Endothelial cell of umbilical vein (primary cell): ENCODE results near the gene TEAD4. TPM values are rescaled to one million over a fixed set of nuclear protein-coding genes. Genes with fewer than 3 reads are reported as not detected.

ENCODE experiments used
- BruUV-seq: library from RNA; stranded (reverse); fragments of 400-500 nt; replicated peaks from 2 replicates; lab custom pipeline; 2021; lab: Mats Ljungman, UMichigan
- CTCF ChIA-PET: fragments of 300-600, 350-600 bp; sonication (Branson Sonifier 250); formaldehyde crosslinking; loops from one replicate; lab custom pipeline; 2021; ENCODE audit warnings: antibody characterized with exemption, inconsistent platforms; lab: Charles Lee
- POLR2A ChIA-PET: fragments of 300-600, 350-600 bp; sonication (Branson Sonifier 250); formaldehyde crosslinking; loops from one replicate; lab custom pipeline; 2021; ENCODE audit warnings: antibody characterized with exemption, inconsistent platforms; lab: Charles Lee
- DNase-seq: peaks from one replicate; pipeline ENCODE4 v3.0.0-alpha.2; 2011; ENCODE audit warnings: low read depth, low spot score
- FAIRE-seq: peaks from 2 replicates; lab custom pipeline; 2011; peaks lifted over from hg19 to GRCh38; lab: Jason Lieb, UNC
- H2AFZ ChIP-seq: 2 replicates; pipeline ENCODE4 v1.6.0; 2012; ENCODE audit warnings: low read depth, low read length, control low read depth, inconsistent platforms
- H3K27ac ChIP-seq: 2 replicates; pipeline ENCODE4 v1.5.1; 2011; ENCODE audit warnings: low read depth, mild to moderate bottlenecking, control low read depth, low read length, moderate library complexity; ENCODE audit not compliant: insufficient read depth
- H3K27me3 ChIP-seq, 2 experiments: 2 replicates each; pipeline versions ENCODE4 v1.6.0 to v1.6.1; 2011; ENCODE audit warnings: low read length in 2 of 2, mixed read lengths in 1 of 2; ENCODE audit not compliant: control insufficient read depth in 2 of 2, insufficient read depth in 2 of 2
- H3K36me3 ChIP-seq, 2 experiments: 2 replicates in 1 of 2; 3 replicates in 1 of 2; pipeline ENCODE4 v1.5.1; 2011; ENCODE audit warnings: low read length in 2 of 2, mild to moderate bottlenecking in 1 of 2, moderate library complexity in 1 of 2; ENCODE audit not compliant: control insufficient read depth in 2 of 2, insufficient read depth in 2 of 2; ENCODE audit errors: extremely low read depth in 1 of 2
- H3K4me1 ChIP-seq: 3 replicates; pipeline ENCODE4 v1.5.1; 2011; ENCODE audit warnings: mild to moderate bottlenecking, low read length; ENCODE audit not compliant: control insufficient read depth, insufficient read depth; ENCODE audit errors: extremely low read depth
- H3K4me2 ChIP-seq: 2 replicates; pipeline ENCODE4 v1.6.1; 2011; ENCODE audit warnings: low read length, control low read depth, mixed read lengths; ENCODE audit not compliant: insufficient read depth
- H3K4me3 ChIP-seq, 3 experiments: fragments of 200-600 bp in 1 of 3; sonication (generic), shearing (Covaris generic) in 1 of 3; replicated peaks in 1 of 3; 2 replicates each; pipeline ENCODE4 v1.5.1; 2011 to 2016; ENCODE audit warnings: control low read depth in 3 of 3, low read length in 3 of 3, mild to moderate bottlenecking in 2 of 3, inconsistent platforms in 1 of 3, low read depth in 1 of 3, moderate library complexity in 1 of 3; ENCODE audit not compliant: insufficient read depth in 1 of 3
- H3K79me2 ChIP-seq: 2 replicates; pipeline ENCODE4 v1.6.0; 2012; ENCODE audit warnings: low read length, inconsistent platforms; ENCODE audit not compliant: control insufficient read depth, insufficient read depth
- H3K9ac ChIP-seq: replicated peaks from 2 replicates; pipeline ENCODE3; 2011; ENCODE audit warnings: low read length, control low read depth; ENCODE audit not compliant: insufficient read depth; ENCODE audit errors: extremely low read depth
- H3K9me1 ChIP-seq: replicated peaks from 3 replicates; pipeline ENCODE4 v1.6.0; 2011; ENCODE audit warnings: mild to moderate bottlenecking, low read length; ENCODE audit not compliant: control insufficient read depth, insufficient read depth; ENCODE audit errors: extremely low read depth
- H3K9me3 ChIP-seq: replicated peaks from 2 replicates; pipeline ENCODE4 v1.5.1; 2012; ENCODE audit warnings: low read length, inconsistent platforms; ENCODE audit not compliant: control insufficient read depth, insufficient read depth
- H4K20me1 ChIP-seq: replicated peaks from 2 replicates; pipeline ENCODE3; 2011; ENCODE audit warnings: mild to moderate bottlenecking, low read length; ENCODE audit not compliant: control insufficient read depth, insufficient read depth; ENCODE audit errors: extremely low read depth
- CTCF ChIP-seq, 2 donors: IDR thresholded peaks; 1 replicate in 1 of 2; 2 replicates in 1 of 2; pipeline ENCODE4 v1.5.1; 2011; ENCODE audit warnings: low read length in 2 of 2, mild to moderate bottlenecking in 2 of 2, moderate library complexity in 2 of 2, control low read depth in 1 of 2, inconsistent platforms in 1 of 2, low read depth in 1 of 2; ENCODE audit not compliant: insufficient read depth in 1 of 2; ENCODE audit errors: extremely low read depth in 1 of 2
- EZH2 ChIP-seq: IDR thresholded peaks from 2 replicates; pipeline ENCODE4 v1.6.1; 2012; ENCODE audit warnings: borderline replicate concordance, low read depth, mild to moderate bottlenecking, moderate library complexity, low read length, inconsistent platforms; ENCODE audit not compliant: severe bottlenecking
- FOS ChIP-seq: IDR thresholded peaks from 2 replicates; pipeline ENCODE4 v1.6.1; 2011; ENCODE audit warnings: mild to moderate bottlenecking, low read length, moderate library complexity, borderline replicate concordance; ENCODE audit not compliant: insufficient read depth
- GATA2 ChIP-seq: IDR thresholded peaks from 2 replicates; pipeline ENCODE4 v1.7.0; 2011; ENCODE audit warnings: low read depth, mild to moderate bottlenecking, moderate library complexity, mixed read lengths, low read length; ENCODE audit not compliant: insufficient read length, insufficient read depth
- JUN ChIP-seq: IDR thresholded peaks from 2 replicates; pipeline ENCODE4 v1.6.1; 2011; ENCODE audit warnings: borderline replicate concordance, low read depth; ENCODE audit not compliant: insufficient read length, insufficient read depth
- MAX ChIP-seq: IDR thresholded peaks from 2 replicates; pipeline ENCODE4 v1.6.1; 2011; ENCODE audit not compliant: insufficient read depth, insufficient read length
- MYC ChIP-seq: IDR thresholded peaks from one replicate; pipeline ENCODE4 v1.6.1; 2011; ENCODE audit warnings: mild to moderate bottlenecking, low read depth, low read length
- POLR2A ChIP-seq: IDR thresholded peaks from 2 replicates; pipeline ENCODE4 v1.6.1; 2012; ENCODE audit warnings: low read depth, mild to moderate bottlenecking, control low read depth, low read length
- POLR2AphosphoS5 ChIP-seq: IDR thresholded peaks from 2 replicates; pipeline ENCODE4 v1.6.1; 2012; ENCODE audit warnings: low read depth, mild to moderate bottlenecking, control low read depth, low read length, moderate library complexity; ENCODE audit not compliant: insufficient read depth
- dilution Hi-C: fragments of 300-500 bp; cut with MboI; formaldehyde crosslinking; loops from one replicate; pipeline ENCODE4 v1.15.0; 2019; ENCODE audit warnings: low sequenced_read_pairs; ENCODE audit not compliant: extremely low pct_ligation_motif_present
- intact Hi-C: fragments of 100-400 bp; cut with micrococcal nuclease; formaldehyde crosslinking; loops from one replicate; pipeline ENCODE4 v1.10.0; 2022
- polyA plus RNA-seq, 4 experiments: library from polyadenylated mRNA; depleted of rRNA in 3 of 4; stranded (reverse) in 3 of 4; unstranded in 1 of 4; fragments of >200 nt; gene quantifications; 2 replicates each; pipeline versions ENCODE4 v1.2.1 to v1.2.3, GENCODE V29; 2011 to 2012; ENCODE audit warnings: missing spikeins in 1 of 4
- total RNA-seq: library from RNA; stranded (reverse); gene quantifications from 2 replicates; pipeline ENCODE4 v1.2.3, GENCODE V29; 2021

TEAD4 gene
- total and polyA plus RNA-seq, 2 donors (not counting 3 experiments of a cell fraction or from before 2014, with no cell fraction given): 34.4 to 46.0 TPM

- Histone ChIP-seq H3K27ac (no peak overlapping the region), H4K20me1 (no peaks in the 10 kb centered on the region), H3K36me3 (peaks cover 0 to 8% of the 10 kb centered on the region in 2 experiments), H2AFZ (no peak overlapping the region), H3K4me1 (peaks cover 16% of the 10 kb centered on the region), H3K9ac (no peak overlapping the region), H3K9me3 (no peaks in the 10 kb centered on the region), H3K9me1 (no peaks in the 10 kb centered on the region), H3K4me3 (no peak overlapping the region), H3K27me3 (no peaks in the 10 kb centered on the region), H3K79me2 (peaks cover 2% of the 10 kb centered on the region), H3K4me2 (no peak overlapping the region)
- DNase-seq (no peak), FAIRE-seq (no peak)
- CTCF ChIA-PET: interaction anchor here (1.3 kb wide), 1 partner anchor 156 kb away, joined by 3 read pairs; no protein-coding TSS in a partner anchor
- intact Hi-C loops: no loop called here
- POLR2A ChIA-PET: no interaction called here
- dilution Hi-C loops: no loop called here
- BruUV-seq: no TSS peak
- TF ChIP-seq GATA2 (no peak), FOS (no peak), JUN (no peak), POLR2A (no peak), MAX (no peak), POLR2AphosphoS5 (no peak), CTCF (IDR thresholded peaks at IDR 0.05; ENCODE audit: extremely low read depth in 1 of 2, insufficient read depth in 1 of 2, low read depth in 1 of 2, low read length in 2 of 2) (no peak), MYC (no peak), EZH2 (no peak)
Measured at GRCh38 chr12:3009780-3010179, 50.6 kb downstream of the TEAD4 start.
